PC-3 (cell line): ENCODE data around the gene AQP6.

ENCODE experiments used
- EZH2 ChIP-seq: fragments of 300-600 bp; sonication (generic); IDR thresholded peaks from one replicate; pipeline ENCODE4 v1.6.1; 2017; ENCODE audit warnings: antibody characterized with exemption, mild to moderate bottlenecking, low read length; ENCODE audit not compliant: unreplicated experiment
- EZH2phosphoT487 ChIP-seq: fragments of 300-600 bp; sonication (generic); IDR thresholded peaks from 2 replicates; pipeline ENCODE4 v1.6.1; 2018; ENCODE audit warnings: mild to moderate bottlenecking, antibody characterized with exemption, low read length, borderline replicate concordance
- TF ChIP-seq, protein P1 (sequence below): fragments of 300-600 bp; sonication (generic); conservative IDR thresholded peaks from 2 replicates; pipeline ENCODE4 v1.5.1; 2017; ENCODE audit warnings: antibody characterized with exemption, low read depth, mild to moderate bottlenecking, low read length

- TF ChIP-seq EZH2phosphoT487 (no peak), EZH2 (no peak)
- TF ChIP-seq, protein P1, sequence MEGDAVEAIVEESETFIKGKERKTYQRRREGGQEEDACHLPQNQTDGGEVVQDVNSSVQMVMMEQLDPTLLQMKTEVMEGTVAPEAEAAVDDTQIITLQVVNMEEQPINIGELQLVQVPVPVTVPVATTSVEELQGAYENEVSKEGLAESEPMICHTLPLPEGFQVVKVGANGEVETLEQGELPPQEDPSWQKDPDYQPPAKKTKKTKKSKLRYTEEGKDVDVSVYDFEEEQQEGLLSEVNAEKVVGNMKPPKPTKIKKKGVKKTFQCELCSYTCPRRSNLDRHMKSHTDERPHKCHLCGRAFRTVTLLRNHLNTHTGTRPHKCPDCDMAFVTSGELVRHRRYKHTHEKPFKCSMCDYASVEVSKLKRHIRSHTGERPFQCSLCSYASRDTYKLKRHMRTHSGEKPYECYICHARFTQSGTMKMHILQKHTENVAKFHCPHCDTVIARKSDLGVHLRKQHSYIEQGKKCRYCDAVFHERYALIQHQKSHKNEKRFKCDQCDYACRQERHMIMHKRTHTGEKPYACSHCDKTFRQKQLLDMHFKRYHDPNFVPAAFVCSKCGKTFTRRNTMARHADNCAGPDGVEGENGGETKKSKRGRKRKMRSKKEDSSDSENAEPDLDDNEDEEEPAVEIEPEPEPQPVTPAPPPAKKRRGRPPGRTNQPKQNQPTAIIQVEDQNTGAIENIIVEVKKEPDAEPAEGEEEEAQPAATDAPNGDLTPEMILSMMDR = no peak
Measured at GRCh38 chr12:49963976-49964815, 8.6 kb upstream of the AQP6 start.
